ENCODE measurements around the gene HERC5.
"Not testable (repeated sequence)": the region's sequence is repeated elsewhere in the genome, so short reads cannot be mapped to it uniquely, and the experiment has no call there.

The HERC5 gene

GRCh38 chr4:88443486-88443885 lies 13.4 kb upstream of the HERC5 start:
- Mint-ChIP-seq H3K9me3 (peaks cover 4% of the 10 kb centered on the region), H3K4me3 (no peak overlapping the region), H3K27me3 (ENCODE audit: low read depth) (peaks cover 5% of the 10 kb centered on the region), H3K36me3 (ENCODE audit: low read depth) (peaks cover 5% of the 10 kb centered on the region), H3K27ac (no peak overlapping the region), H3K4me1 (peaks cover 19% of the 10 kb centered on the region)
- no peak for TF ChIP-seq CTCF (IDR thresholded peaks at IDR 0.05; ENCODE audit: unreplicated experiment in 3 of 3)

GRCh38 chr4:88445252-88445651 lies 11.7 kb upstream of the HERC5 start:
- Mint-ChIP-seq H3K4me1 (peaks cover 24% of the 10 kb centered on the region), H3K4me3 (no peak overlapping the region), H3K27ac (peak overlapping the region in 2 of 3 experiments; percentile 43 to 67), H3K36me3 (ENCODE audit: low read depth) (peaks cover 5% of the 10 kb centered on the region), H3K9me3 (peaks cover 4% of the 10 kb centered on the region), H3K27me3 (ENCODE audit: low read depth) (peaks cover 5% of the 10 kb centered on the region)
- TF ChIP-seq CTCF (IDR thresholded peaks at IDR 0.05; ENCODE audit: unreplicated experiment in 3 of 3) = no peak

- no peak for TF ChIP-seq CTCF (IDR thresholded peaks at IDR 0.05; ENCODE audit: unreplicated experiment in 3 of 3)
- Mint-ChIP-seq H3K4me3 (no peak overlapping the region), H3K27ac (no peak overlapping the region), H3K4me1 (peaks cover 24% of the 10 kb centered on the region), H3K36me3 (ENCODE audit: low read depth) (peaks cover 5% of the 10 kb centered on the region), H3K9me3 (peaks cover 4% of the 10 kb centered on the region), H3K27me3 (ENCODE audit: low read depth) (peaks cover 5% of the 10 kb centered on the region)
These were observed 10.8 kb upstream of the HERC5 start for GRCh38 chr4:88446124-88446523.

GRCh38 chr4:88447371-88448095 lies 9.4 kb upstream of the HERC5 start:
- Mint-ChIP-seq H3K4me1 (peaks cover 24% of the 10 kb centered on the region), H3K27ac (peak overlapping the region in 1 of 3 experiments; percentile 60), H3K9me3 (no peaks in the 10 kb centered on the region)

GRCh38 chr4:88448211-88448765 lies 8.6 kb upstream of the HERC5 start:
- H3K4me1 Mint-ChIP-seq = peaks cover 24% of the 10 kb centered on the region
- not testable (repeated sequence) for H3K27me3 Mint-ChIP-seq (ENCODE audit: low read depth); H3K9me3 Mint-ChIP-seq; H3K36me3 Mint-ChIP-seq (ENCODE audit: low read depth); H3K4me3 Mint-ChIP-seq
- peak overlapping the region in 1 of 3 experiments; percentile 60 for H3K27ac Mint-ChIP-seq

More at GRCh38 chr4:88447371-88448095, 9.4 kb upstream of the HERC5 start:
- H3K4me3 Mint-ChIP-seq = no peak overlapping the region
- no peak for TF ChIP-seq CTCF (IDR thresholded peaks at IDR 0.05; ENCODE audit: unreplicated experiment in 3 of 3)
- H3K36me3 Mint-ChIP-seq (ENCODE audit: low read depth) = peaks cover under 1% of the 10 kb centered on the region
- H3K27me3 Mint-ChIP-seq (ENCODE audit: low read depth) = peaks cover 5% of the 10 kb centered on the region

GRCh38 chr4:88448889-88449288 lies 8.0 kb upstream of the HERC5 start:
- no peaks in the 10 kb centered on the region for H3K27me3 Mint-ChIP-seq (ENCODE audit: low read depth)
- TF ChIP-seq CTCF (IDR thresholded peaks at IDR 0.05; ENCODE audit: unreplicated experiment in 3 of 3) = no peak

More at GRCh38 chr4:88448889-88449288, 8.0 kb upstream of the HERC5 start:
- H3K36me3 Mint-ChIP-seq (ENCODE audit: low read depth) = no peaks in the 10 kb centered on the region
- H3K27ac Mint-ChIP-seq = peak overlapping the region in 2 of 3 experiments; percentile 94 to 96
- H3K4me1 Mint-ChIP-seq = peaks cover 24% of the 10 kb centered on the region
- no peak overlapping the region for H3K4me3 Mint-ChIP-seq
- H3K9me3 Mint-ChIP-seq = no peaks in the 10 kb centered on the region

Measured in nephron (organoid).